CD14-positive monocyte (primary cell): ENCODE measurements around the gene PPP1R15B. TPM values are rescaled to one million over a fixed set of nuclear protein-coding genes. Genes with fewer than 3 reads are reported as not detected.

Experiments used
- DNase-seq, 3 donors: peaks; one replicate each; pipeline ENCODE4 v3.0.0-alpha.2; 2011 to 2022
- H2AFZ ChIP-seq: 2 replicates; pipeline ENCODE4 v1.6.0; 2012; ENCODE audit warnings: mild to moderate bottlenecking, low read depth, low read length, inconsistent platforms; ENCODE audit not compliant: insufficient read depth, poor library complexity, severe bottlenecking
- H3K27ac ChIP-seq, 2 donors: 1 replicate in 1 of 2; 2 replicates in 1 of 2; pipeline ENCODE4 v1.5.1; 2012 to 2013; ENCODE audit warnings: low read length in 2 of 2, control low read depth in 1 of 2, inconsistent platforms in 1 of 2, low read depth in 1 of 2, mild to moderate bottlenecking in 1 of 2
- H3K27me3 ChIP-seq, 2 donors: one replicate each; pipeline versions ENCODE4 v1.6.0 to v1.6.1; 2011 to 2013; ENCODE audit warnings: low read length in 2 of 2; ENCODE audit not compliant: control insufficient read depth in 2 of 2, insufficient read depth in 2 of 2
- H3K36me3 ChIP-seq, 2 donors: replicated peaks in 1 of 2; 1 replicate in 1 of 2; 2 replicates in 1 of 2; pipeline versions ENCODE4 v1.5.1 to v1.6.1; 2012 to 2013; ENCODE audit warnings: low read length in 2 of 2, control low read depth in 1 of 2, inconsistent platforms in 1 of 2, mild to moderate bottlenecking in 1 of 2; ENCODE audit not compliant: insufficient read depth in 2 of 2, control insufficient read depth in 1 of 2
- H3K4me1 ChIP-seq, 2 donors: 1 replicate in 1 of 2; 2 replicates in 1 of 2; pipeline versions ENCODE4 v1.5.1 to v1.6.1; 2012 to 2013; ENCODE audit warnings: low read length in 2 of 2, control low read depth in 1 of 2, inconsistent platforms in 1 of 2, mild to moderate bottlenecking in 1 of 2, moderate library complexity in 1 of 2; ENCODE audit not compliant: insufficient read depth in 2 of 2, control insufficient read depth in 1 of 2
- H3K4me2 ChIP-seq: replicated peaks from 2 replicates; pipeline ENCODE3; 2012; ENCODE audit warnings: low read length, moderate library complexity, mild to moderate bottlenecking; ENCODE audit not compliant: poor library complexity, severe bottlenecking; ENCODE audit errors: extremely low read depth
- H3K4me3 ChIP-seq, 3 experiments: fragments of 200-600 bp in 1 of 3; sonication (generic) in 1 of 3; replicated peaks in 1 of 3; 1 replicate in 2 of 3; 2 replicates in 1 of 3; pipeline ENCODE4 v1.5.1; 2011 to 2013; ENCODE audit warnings: low read length in 3 of 3, mild to moderate bottlenecking in 3 of 3, control low read depth in 2 of 3, low read depth in 2 of 3, inconsistent platforms in 1 of 3, moderate library complexity in 1 of 3
- H3K79me2 ChIP-seq: 2 replicates; pipeline ENCODE4 v1.6.0; 2012; ENCODE audit warnings: mild to moderate bottlenecking, control low read depth, inconsistent platforms, low read length, moderate library complexity; ENCODE audit not compliant: insufficient read depth
- H3K9ac ChIP-seq: 2 replicates; pipeline ENCODE4 v1.6.0; 2017; ENCODE audit warnings: low read length, mild to moderate bottlenecking; ENCODE audit not compliant: insufficient read depth, poor library complexity, severe bottlenecking
- H3K9me3 ChIP-seq, 2 donors: replicated peaks in 1 of 2; 1 replicate in 1 of 2; 2 replicates in 1 of 2; pipeline versions ENCODE4 v1.5.1 to v1.6.1; 2012 to 2013; ENCODE audit warnings: low read length in 2 of 2, control low read depth in 1 of 2; ENCODE audit not compliant: control insufficient read depth in 1 of 2, insufficient read depth in 1 of 2
- H4K20me1 ChIP-seq: 2 replicates; pipeline ENCODE4 v1.6.0; 2012; ENCODE audit warnings: mild to moderate bottlenecking, low read length, control low read depth, moderate library complexity; ENCODE audit not compliant: insufficient read depth
- H3K27ac Mint-ChIP-seq, 7 donors: one replicate each; pipeline ENCODE4 v1.8.0; 2020; ENCODE audit warnings: mild to moderate bottlenecking in 7 of 7, mixed read lengths in 7 of 7, moderate library complexity in 6 of 7, inconsistent platforms in 2 of 7
- H3K27me3 Mint-ChIP-seq, 3 donors: one replicate each; pipeline ENCODE4 v1.8.0; 2021 to 2022; ENCODE audit warnings: low read depth in 3 of 3, mild to moderate bottlenecking in 3 of 3, mixed read lengths in 3 of 3, moderate library complexity in 3 of 3, inconsistent platforms in 1 of 3
- H3K36me3 Mint-ChIP-seq, 2 donors: one replicate each; pipeline ENCODE4 v1.8.0; 2020; ENCODE audit warnings: mixed read lengths in 2 of 2, inconsistent platforms in 1 of 2, mild to moderate bottlenecking in 1 of 2
- H3K4me1 Mint-ChIP-seq: one replicate; pipeline ENCODE4 v1.8.0; 2020; ENCODE audit warnings: mild to moderate bottlenecking, mixed read lengths
- H3K4me3 Mint-ChIP-seq, 2 donors: one replicate each; pipeline ENCODE4 v1.8.0; 2020; ENCODE audit warnings: mild to moderate bottlenecking in 2 of 2, mixed read lengths in 2 of 2, moderate library complexity in 1 of 2
- H3K9me3 Mint-ChIP-seq, 7 donors: one replicate each; pipeline ENCODE4 v1.8.0; 2020 to 2022; ENCODE audit warnings: mixed read lengths in 7 of 7, mild to moderate bottlenecking in 6 of 7, moderate library complexity in 6 of 7, inconsistent platforms in 2 of 7
- CTCF ChIP-seq: fragments of 200-600 bp; IDR thresholded peaks from one replicate; pipeline ENCODE4 v1.8.0; 2022; ENCODE audit warnings: antibody characterized with exemption, mild to moderate bottlenecking
- WGBS: methylation state at CpG from one replicate; pipeline ENCODE4 v1.1.5; 2013; ENCODE audit warnings: missing lambda C conversion rate; ENCODE audit not compliant: insufficient coverage; 5-methylcytosine and 5-hydroxymethylcytosine counted together
- intact Hi-C, 2 donors: fragments of 100-400 bp; cut with micrococcal nuclease; formaldehyde crosslinking; loops; one replicate each; pipeline versions ENCODE4 v1.15.0 to v1.15.1; 2023
- polyA plus RNA-seq, 3 donors: library from polyadenylated mRNA; depleted of rRNA in 1 of 3; unstranded in 2 of 3; stranded (reverse) in 1 of 3; fragments of 300-500 nt in 2 of 3; fragments of >200 nt in 1 of 3; fragmentation: Illumina TruSeq in 2 of 3; gene quantifications; 1 replicate in 2 of 3; 2 replicates in 1 of 3; pipeline ENCODE4 v1.2.3, GENCODE V29; 2012 to 2021

Gene PPP1R15B
- polyA plus RNA-seq, 3 donors: 31.1 to 117 (median 31.8) TPM

GRCh38 chr1:204376465-204376864 lies 35.2 kb downstream of the PPP1R15B start:
- no peak for TF ChIP-seq CTCF
- H3K4me3 ChIP-seq: no peak overlapping the region
- no peaks in the 10 kb centered on the region for H3K36me3 ChIP-seq
- no peak overlapping the region for H3K9ac ChIP-seq
- peaks cover 31 to 45% of the 10 kb centered on the region in 2 donors for H3K27me3 ChIP-seq
- H3K36me3 Mint-ChIP-seq: peaks cover 0 to 3% of the 10 kb centered on the region in 2 donors
- no peaks in the 10 kb centered on the region for H3K79me2 ChIP-seq
- H3K27me3 Mint-ChIP-seq: peaks cover 29 to 36% (median 34%) of the 10 kb centered on the region in 3 donors
- peaks cover 16% of the 10 kb centered on the region for H3K4me1 Mint-ChIP-seq
- peak in 2 of 3 donors; percentile 19 to 24 for DNase-seq
- no peak overlapping the region for H3K4me2 ChIP-seq
- H2AFZ ChIP-seq: no peak overlapping the region
- H4K20me1 ChIP-seq: no peaks in the 10 kb centered on the region
- H3K27ac Mint-ChIP-seq: no peak overlapping the region
- intact Hi-C loops: no loop called here
- no peaks in the 10 kb centered on the region for H3K9me3 ChIP-seq
- H3K4me1 ChIP-seq: peaks cover 14% of the 10 kb centered on the region in 2 donors
- H3K4me3 Mint-ChIP-seq: peak overlapping the region in 1 of 2 donors; percentile 54
- WGBS: 18% methylated on average over 5 of the region's 6 CpGs
- no peak overlapping the region for H3K27ac ChIP-seq
- peaks cover 0 to 4% (median 0%) of the 10 kb centered on the region in 7 donors for H3K9me3 Mint-ChIP-seq

- H3K27me3 Mint-ChIP-seq: peaks cover 22 to 25% (median 24%) of the 10 kb centered on the region in 3 donors
- H3K4me1 ChIP-seq: peaks cover 14% of the 10 kb centered on the region in 2 donors
- H2AFZ ChIP-seq: no peak overlapping the region
- no peaks in the 10 kb centered on the region for H4K20me1 ChIP-seq
- peaks cover 0 to 4% (median 0%) of the 10 kb centered on the region in 7 donors for H3K9me3 Mint-ChIP-seq
- H3K4me3 Mint-ChIP-seq: no peak overlapping the region
- H3K9me3 ChIP-seq: no peaks in the 10 kb centered on the region
- H3K27ac Mint-ChIP-seq: no peak overlapping the region
- H3K36me3 ChIP-seq: no peaks in the 10 kb centered on the region
- no peak overlapping the region for H3K27ac ChIP-seq
- no peak for TF ChIP-seq CTCF
- WGBS: 44% methylated on average over 4 of the region's 4 CpGs
- peaks cover 18% of the 10 kb centered on the region for H3K4me1 Mint-ChIP-seq
- no peak for DNase-seq
- intact Hi-C loops: no loop called here
- no peak overlapping the region for H3K9ac ChIP-seq
- H3K79me2 ChIP-seq: no peaks in the 10 kb centered on the region
- H3K4me2 ChIP-seq: no peak overlapping the region
- peaks cover 0 to 3% of the 10 kb centered on the region in 2 donors for H3K36me3 Mint-ChIP-seq
- no peak overlapping the region for H3K4me3 ChIP-seq
- peaks cover 24 to 38% of the 10 kb centered on the region in 2 donors for H3K27me3 ChIP-seq
These were observed 37.7 kb downstream of the PPP1R15B start for GRCh38 chr1:204373911-204374310.
